ENCODE measurements around the gene TMEM165. TPM values are rescaled to one million over a fixed set of nuclear protein-coding genes. Genes with fewer than 3 reads are reported as not detected.

The TMEM165 gene
- total RNA-seq (2013), result 92.7 TPM
- polyA plus RNA-seq (10 to 100 TPM; 77.4 to 96.4 (median 92.8) TPM), polyA minus RNA-seq (54.4 and 65.9 TPM in 2 replicates), total RNA-seq (94.7 to 157 (median 116) reads per million in 11 experiments)

GRCh38 chr4:55395529-55396307 is at the start of gene TMEM165:
TSS of gene TMEM165 (plus strand) at chr4:55395957. CDS start at chr4:55396190, 233 bp downstream.
- Histone ChIP-seq H3K4me3 (replicated peaks in 1 of 3; ENCODE audit: low read depth in 2 of 3, low read length in 3 of 3) (peak within 1 kb of the TSS; percentile 89 to 96 (median 93)), H3K4me1 (ENCODE audit: control insufficient read depth in 1 of 2, insufficient read depth in 2 of 2, low read length in 2 of 2) (peaks cover 30 to 37% of the 10 kb centered on the region in 2 donors), H3K4me2 (replicated peaks; ENCODE audit: extremely low read depth, low read length, poor library complexity, severe bottlenecking) (peak within 1 kb of the TSS; percentile 97), H2AFZ (ENCODE audit: insufficient read depth, low read depth, low read length, poor library complexity, severe bottlenecking) (peak within 1 kb of the TSS; percentile 60), H3K27ac (ENCODE audit: low read depth in 1 of 2, low read length in 2 of 2) (peak within 1 kb of the TSS; percentile 89 to 94), H3K9me3 (replicated peaks in 1 of 2; ENCODE audit: control insufficient read depth in 1 of 2, insufficient read depth in 1 of 2, low read length in 2 of 2) (no peaks in the 10 kb centered on the region), H4K20me1 (ENCODE audit: insufficient read depth, low read length) (peaks cover 47% of the 10 kb centered on the region), H3K27me3 (ENCODE audit: control insufficient read depth in 2 of 2, insufficient read depth in 2 of 2, low read length in 2 of 2) (no peaks in the 10 kb centered on the region), H3K79me2 (ENCODE audit: insufficient read depth, low read length) (peaks cover 49% of the 10 kb centered on the region), H3K36me3 (replicated peaks in 1 of 2; ENCODE audit: control insufficient read depth in 1 of 2, insufficient read depth in 2 of 2, low read length in 2 of 2) (peaks cover 8 to 12% of the 10 kb centered on the region in 2 donors), H3K9ac (ENCODE audit: insufficient read depth, low read length, poor library complexity, severe bottlenecking) (peak within 1 kb of the TSS; percentile 95)
- WGBS (ENCODE audit: insufficient coverage), result under 1% methylated on average over 93 of the region's 95 CpGs
- no peak for TF ChIP-seq CTCF (IDR thresholded peaks at IDR 0.05)
- Mint-ChIP-seq H3K4me3 (peak within 1 kb of the TSS; percentile 96 to 99), H3K9me3 (peaks cover 0 to 2% (median 0%) of the 10 kb centered on the region in 7 donors), H3K36me3 (peaks cover 14 to 24% of the 10 kb centered on the region in 2 donors), H3K27ac (peak within 1 kb of the TSS; percentile 98 to 100 (median 100)), H3K4me1 (peaks cover 38% of the 10 kb centered on the region), H3K27me3 (ENCODE audit: low read depth in 3 of 3) (peaks cover 0 to 6% (median 0%) of the 10 kb centered on the region in 3 donors)
- DNase-seq, result peak; percentile 92 to 94 (median 94)
- intact Hi-C loops (cut with micrococcal nuclease), result loop anchor here (5.0 kb wide), 2 partner anchors 48 to 152 kb away; partner anchors contain the start of genes CLOCK (in 2 of the 2) and SRD5A3 (in 1 of the 2)
